Transverse colon (tissue), 4 donors: Measurements from ENCODE around the gene MMEL1.

Experiments
- EP300 ChIP-seq: sonication (generic); formaldehyde crosslinking; IDR thresholded peaks from one replicate; pipeline ENCODE4 v1.6.1; 2017; ENCODE audit warnings: antibody characterized with exemption, low read depth
- POLR2A ChIP-seq: fragments of 450-650 bp; IDR thresholded peaks from one replicate; pipeline ENCODE4 v1.6.1; 2016; ENCODE audit warnings: antibody characterized with exemption, mild to moderate bottlenecking, moderate library complexity
- POLR2AphosphoS5 ChIP-seq, 3 donors: sonication (generic); formaldehyde crosslinking; IDR thresholded peaks; one replicate each; pipeline ENCODE4 v1.6.1; 2016; ENCODE audit warnings: antibody characterized with exemption in 3 of 3
- TF ChIP-seq, protein P1 (sequence below), 5 experiments: fragments of 200-600 bp in 3 of 5; fragments of 450-650 bp in 2 of 5; sonication (generic) in 3 of 5; IDR thresholded peaks; 1 replicate in 2 of 5; 2 replicates in 3 of 5; pipeline ENCODE4 v1.5.1; 2016 to 2017; ENCODE audit warnings: antibody characterized with exemption in 5 of 5, inconsistent platforms in 3 of 5, mild to moderate bottlenecking in 2 of 5, moderate library complexity in 1 of 5

DNA sequence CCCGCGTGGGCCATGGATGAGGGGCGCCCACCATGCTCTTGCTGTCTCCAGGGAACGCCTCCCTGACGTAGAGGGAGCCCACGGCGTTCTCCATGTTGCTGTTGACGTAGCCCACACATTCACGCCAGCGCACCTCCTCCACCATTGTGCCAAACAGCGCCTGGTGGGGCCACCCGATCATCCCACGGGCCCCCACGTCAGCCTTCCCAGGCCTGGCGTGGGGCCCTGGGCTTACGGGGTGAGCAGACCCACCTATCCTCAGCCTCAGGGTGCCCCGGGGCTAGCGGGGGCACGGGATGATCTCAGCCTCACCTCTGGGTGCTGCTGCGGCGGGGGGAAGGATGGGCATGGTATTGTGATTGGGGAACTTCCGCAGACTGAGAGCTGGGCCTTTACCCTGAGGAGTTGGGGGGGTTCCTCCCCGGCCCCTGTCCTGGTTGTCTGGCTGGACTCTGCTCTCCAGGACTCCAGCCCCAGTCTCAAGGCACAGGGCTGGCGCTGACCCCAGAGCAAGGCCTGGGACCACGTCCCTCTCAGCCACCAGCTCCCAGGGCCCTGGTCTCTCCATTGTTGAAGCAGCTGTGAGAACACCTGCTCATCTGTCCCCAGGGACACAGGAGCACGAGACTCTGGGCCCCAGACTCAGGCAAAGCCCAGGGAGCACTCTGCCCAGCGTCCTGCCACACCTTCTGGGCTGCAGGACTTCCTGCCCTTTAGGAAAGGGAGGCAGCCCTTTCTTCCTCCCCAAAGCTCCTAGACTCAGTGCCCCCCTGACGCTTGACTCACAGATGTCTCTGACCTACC lies 36.1 kb downstream of the MMEL1 start:
- TF ChIP-seq, protein P1, sequence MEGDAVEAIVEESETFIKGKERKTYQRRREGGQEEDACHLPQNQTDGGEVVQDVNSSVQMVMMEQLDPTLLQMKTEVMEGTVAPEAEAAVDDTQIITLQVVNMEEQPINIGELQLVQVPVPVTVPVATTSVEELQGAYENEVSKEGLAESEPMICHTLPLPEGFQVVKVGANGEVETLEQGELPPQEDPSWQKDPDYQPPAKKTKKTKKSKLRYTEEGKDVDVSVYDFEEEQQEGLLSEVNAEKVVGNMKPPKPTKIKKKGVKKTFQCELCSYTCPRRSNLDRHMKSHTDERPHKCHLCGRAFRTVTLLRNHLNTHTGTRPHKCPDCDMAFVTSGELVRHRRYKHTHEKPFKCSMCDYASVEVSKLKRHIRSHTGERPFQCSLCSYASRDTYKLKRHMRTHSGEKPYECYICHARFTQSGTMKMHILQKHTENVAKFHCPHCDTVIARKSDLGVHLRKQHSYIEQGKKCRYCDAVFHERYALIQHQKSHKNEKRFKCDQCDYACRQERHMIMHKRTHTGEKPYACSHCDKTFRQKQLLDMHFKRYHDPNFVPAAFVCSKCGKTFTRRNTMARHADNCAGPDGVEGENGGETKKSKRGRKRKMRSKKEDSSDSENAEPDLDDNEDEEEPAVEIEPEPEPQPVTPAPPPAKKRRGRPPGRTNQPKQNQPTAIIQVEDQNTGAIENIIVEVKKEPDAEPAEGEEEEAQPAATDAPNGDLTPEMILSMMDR (IDR thresholded peaks at IDR 0.05) = no peak
- TF ChIP-seq EP300 (no peak), POLR2AphosphoS5 (IDR thresholded peaks at IDR 0.05) (no peak), POLR2A (no peak)
